Brain microvascular endothelial cell (primary cell): ENCODE measurements around the gene BDKRB1.

Source experiments
- DNase-seq: peaks from one replicate; pipeline ENCODE4 v3.0.0-alpha.2; 2020
- H3K27ac ChIP-seq: fragments of 250-450 bp; sonication (Bioruptor Pico); 2 replicates; pipeline ENCODE4 v1.5.1; 2020; ENCODE audit warnings: mild to moderate bottlenecking, moderate library complexity
- H3K27me3 ChIP-seq: fragments of 250-450 bp; sonication (Bioruptor Pico); replicated peaks from 2 replicates; pipeline ENCODE4 v1.5.1; 2020; ENCODE audit warnings: mild to moderate bottlenecking
- H3K36me3 ChIP-seq: fragments of 250-450 bp; sonication (Bioruptor Pico); replicated peaks from 2 replicates; pipeline ENCODE4 v1.5.1; 2020; ENCODE audit warnings: mild to moderate bottlenecking
- H3K4me3 ChIP-seq: 2 replicates; pipeline ENCODE4 v1.5.1; 2011; ENCODE audit warnings: low read depth, mild to moderate bottlenecking, control low read depth, low read length, moderate library complexity
- in situ Hi-C: cut with HindIII; loops from 2 replicates; pipeline ENCODE4 v1.10.0; 2017; ENCODE audit warnings: low sequenced_read_pairs, low pct_ligation_motif_present
- TF ChIP-seq, protein P1 (sequence below): IDR thresholded peaks from 2 replicates; pipeline ENCODE4 v1.5.1; 2011; ENCODE audit warnings: low read depth, mild to moderate bottlenecking, moderate library complexity, low read length, control low read depth, inconsistent platforms; ENCODE audit errors: missing control alignments

Gene BDKRB1

DNA sequence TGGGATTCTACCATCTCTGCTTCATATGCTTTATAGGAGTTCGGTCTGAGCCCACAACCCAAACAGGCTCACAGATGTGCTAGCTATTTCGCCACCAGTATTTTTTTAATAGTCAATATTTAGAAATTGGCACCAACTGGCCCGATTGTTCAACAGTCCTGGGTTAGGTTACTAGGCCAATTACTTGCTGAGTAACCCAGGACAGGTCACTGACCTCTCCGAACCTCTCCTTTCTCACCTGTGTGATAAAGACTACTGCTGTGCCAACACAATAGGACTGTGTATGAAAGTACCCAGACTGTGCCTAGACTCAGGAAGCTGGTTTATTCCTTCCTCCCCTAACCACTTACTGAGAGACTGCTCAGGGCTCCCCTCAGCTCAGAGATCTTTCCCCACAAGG, 43.1 kb upstream of the BDKRB1 start:
- TF ChIP-seq, protein P1, sequence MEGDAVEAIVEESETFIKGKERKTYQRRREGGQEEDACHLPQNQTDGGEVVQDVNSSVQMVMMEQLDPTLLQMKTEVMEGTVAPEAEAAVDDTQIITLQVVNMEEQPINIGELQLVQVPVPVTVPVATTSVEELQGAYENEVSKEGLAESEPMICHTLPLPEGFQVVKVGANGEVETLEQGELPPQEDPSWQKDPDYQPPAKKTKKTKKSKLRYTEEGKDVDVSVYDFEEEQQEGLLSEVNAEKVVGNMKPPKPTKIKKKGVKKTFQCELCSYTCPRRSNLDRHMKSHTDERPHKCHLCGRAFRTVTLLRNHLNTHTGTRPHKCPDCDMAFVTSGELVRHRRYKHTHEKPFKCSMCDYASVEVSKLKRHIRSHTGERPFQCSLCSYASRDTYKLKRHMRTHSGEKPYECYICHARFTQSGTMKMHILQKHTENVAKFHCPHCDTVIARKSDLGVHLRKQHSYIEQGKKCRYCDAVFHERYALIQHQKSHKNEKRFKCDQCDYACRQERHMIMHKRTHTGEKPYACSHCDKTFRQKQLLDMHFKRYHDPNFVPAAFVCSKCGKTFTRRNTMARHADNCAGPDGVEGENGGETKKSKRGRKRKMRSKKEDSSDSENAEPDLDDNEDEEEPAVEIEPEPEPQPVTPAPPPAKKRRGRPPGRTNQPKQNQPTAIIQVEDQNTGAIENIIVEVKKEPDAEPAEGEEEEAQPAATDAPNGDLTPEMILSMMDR, result no peak
- no peak for DNase-seq
- Histone ChIP-seq H3K27me3 (no peaks in the 10 kb centered on the region), H3K36me3 (no peaks in the 10 kb centered on the region), H3K4me3 (no peak overlapping the region), H3K27ac (no peak overlapping the region)
- in situ Hi-C loops, result no loop called here

DNA sequence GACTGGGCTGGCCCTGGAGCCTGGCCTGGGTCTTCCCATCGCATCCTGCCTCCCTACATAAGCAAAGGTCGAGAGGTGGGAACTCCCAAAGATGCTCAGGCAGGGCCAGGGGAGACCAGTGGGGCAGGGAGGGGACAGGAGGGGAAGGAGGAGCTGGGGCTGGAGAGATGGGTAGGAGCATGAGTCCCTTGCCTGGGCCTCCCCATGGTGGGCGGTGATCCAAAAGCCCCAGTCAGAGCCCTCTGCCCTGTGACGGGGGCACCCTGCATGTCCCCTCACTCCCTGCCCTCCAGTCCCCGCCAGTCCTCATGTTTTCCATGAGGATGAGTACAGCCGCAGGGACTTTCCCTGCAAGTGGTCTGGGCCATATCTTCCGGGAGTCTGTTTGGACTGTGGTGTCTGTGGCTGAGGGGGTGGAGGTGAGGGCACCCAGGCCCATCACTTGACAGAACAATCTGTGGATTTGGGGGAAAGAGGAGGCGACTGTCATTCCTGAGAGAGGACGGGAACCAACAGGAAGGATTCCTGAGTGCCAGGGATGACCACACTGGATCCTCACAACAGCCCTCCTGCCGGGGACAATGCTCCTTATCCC, 42.0 kb upstream of the BDKRB1 start:
- H3K4me3 ChIP-seq, result no peak overlapping the region

DNA sequence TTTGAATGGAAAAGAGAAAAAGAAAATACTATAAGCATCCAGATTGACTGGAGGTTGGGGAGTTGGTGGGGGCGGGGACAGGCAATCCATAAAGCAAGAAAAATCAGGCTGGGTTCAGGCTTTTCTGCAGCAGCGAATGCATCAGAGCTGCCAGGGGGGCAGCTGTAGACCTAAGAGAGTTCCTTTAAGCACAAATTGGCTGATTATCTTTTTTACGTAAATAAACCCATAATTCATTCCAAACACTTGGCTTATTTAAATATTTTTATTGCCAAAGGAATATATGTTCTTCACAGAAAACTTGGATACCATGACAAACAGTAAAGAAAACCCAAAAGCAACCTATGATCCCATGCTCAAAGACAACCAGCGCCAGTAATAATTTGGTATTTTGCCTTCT, 41.2 kb upstream of the BDKRB1 start:
- TF ChIP-seq, protein P1, result no peak
- H3K4me3 ChIP-seq, result no peak overlapping the region
- no peak for DNase-seq
- in situ Hi-C loops, result no loop called here
- no peaks in the 10 kb centered on the region for H3K36me3 ChIP-seq
- no peak overlapping the region for H3K27ac ChIP-seq
- no peaks in the 10 kb centered on the region for H3K27me3 ChIP-seq

More for the DNA sequence above, 42.0 kb upstream of the BDKRB1 start:
- Histone ChIP-seq H3K36me3 (no peaks in the 10 kb centered on the region), H3K27ac (no peak overlapping the region), H3K27me3 (no peaks in the 10 kb centered on the region)
- in situ Hi-C loops, result no loop called here
- TF ChIP-seq, protein P1, result no peak
- DNase-seq, result no peak

DNA sequence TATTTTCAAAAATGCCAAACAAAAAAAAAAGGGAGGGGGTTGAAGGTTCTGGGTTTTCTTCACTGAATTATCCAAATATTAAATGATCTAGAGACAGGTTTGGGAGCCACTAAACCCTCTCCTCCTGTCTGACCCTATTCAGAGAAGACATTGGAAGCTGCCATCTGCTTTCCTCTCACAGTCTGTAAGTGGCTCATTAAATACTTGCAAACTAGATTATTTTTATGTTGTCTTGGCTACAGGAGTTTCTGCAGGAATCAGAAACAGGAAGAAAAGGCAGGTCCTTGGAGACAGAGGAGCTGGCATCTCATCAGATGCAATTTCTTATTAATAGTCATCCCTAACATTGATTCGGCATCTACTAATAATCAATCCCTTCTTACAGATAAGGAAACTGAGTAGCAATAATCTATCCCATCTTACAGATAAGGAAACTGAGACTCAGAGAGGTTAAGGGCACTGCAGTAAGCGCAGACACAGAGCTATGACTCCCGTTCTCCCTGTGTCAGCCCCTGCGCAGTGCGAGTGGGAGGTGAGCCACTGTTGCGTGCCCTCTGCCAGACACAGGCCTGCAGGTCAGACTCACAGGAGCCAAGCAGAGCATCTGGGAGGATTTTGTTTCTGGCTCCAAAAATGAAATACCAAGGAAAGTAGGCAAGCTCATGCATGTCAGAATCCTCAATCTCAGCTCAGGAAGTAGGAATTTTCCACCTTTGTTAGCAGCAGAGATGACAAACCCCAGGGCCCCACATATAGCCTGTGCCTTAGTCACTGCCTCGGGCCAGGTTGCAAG, 40.4 kb upstream of the BDKRB1 start:
- TF ChIP-seq, protein P1, result no peak
- no peak overlapping the region for H3K27ac ChIP-seq

DNA sequence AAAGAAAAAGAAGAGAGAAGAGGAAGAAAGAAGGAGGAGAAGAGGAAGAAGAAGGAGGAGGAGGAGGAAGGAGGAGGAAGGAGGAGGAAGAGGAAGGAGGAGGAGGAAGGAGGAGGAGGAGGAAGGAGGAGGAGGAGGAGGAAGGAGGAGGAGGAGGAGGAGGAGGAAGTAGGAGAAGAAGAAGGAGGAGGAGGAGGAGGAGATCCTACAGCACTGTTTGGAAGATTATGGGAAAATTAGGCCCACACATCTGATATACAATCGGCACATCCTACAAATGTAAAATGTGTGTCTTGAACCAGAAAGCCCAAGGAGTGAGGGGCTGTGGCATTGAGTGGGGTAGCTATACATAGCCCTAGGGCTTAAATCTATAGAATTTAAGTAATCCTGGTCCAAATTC, 39.4 kb upstream of the BDKRB1 start:
- Histone ChIP-seq H3K36me3 (no peaks in the 10 kb centered on the region), H3K27ac (no peak overlapping the region), H3K4me3 (no peak overlapping the region), H3K27me3 (no peaks in the 10 kb centered on the region)
- no peak for DNase-seq
- TF ChIP-seq, protein P1, result no peak
- in situ Hi-C loops, result no loop called here

More for the DNA sequence above, 40.4 kb upstream of the BDKRB1 start:
- no peak for DNase-seq
- H3K36me3 ChIP-seq, result no peaks in the 10 kb centered on the region
- H3K4me3 ChIP-seq, result no peak overlapping the region
- in situ Hi-C loops, result no loop called here
- H3K27me3 ChIP-seq, result no peaks in the 10 kb centered on the region
